Mesendoderm (in vitro differentiated cells): ENCODE measurements around the gene USB1.
"Not testable (repeated sequence)": the region's sequence is repeated elsewhere in the genome, so short reads cannot be mapped to it uniquely, and the experiment has no call there.

Experiments used
- DNase-seq: peaks from one replicate; pipeline ENCODE4 v3.0.0; 2013
- H2AK5ac ChIP-seq: 2 replicates; pipeline ENCODE4 v1.6.1; 2013; ENCODE audit warnings: low read length, inconsistent platforms
- H2BK120ac ChIP-seq: 2 replicates; pipeline ENCODE4 v1.6.1; 2013; ENCODE audit warnings: low read depth, mild to moderate bottlenecking, low read length, moderate library complexity, mixed read lengths
- H2BK15ac ChIP-seq: replicated peaks from 2 replicates; pipeline ENCODE4 v1.6.1; 2013; ENCODE audit warnings: low read depth, mild to moderate bottlenecking, moderate library complexity
- H2BK5ac ChIP-seq: 2 replicates; pipeline ENCODE4 v1.6.1; 2013; ENCODE audit warnings: low read length, inconsistent platforms
- H3K18ac ChIP-seq: 2 replicates; pipeline ENCODE4 v1.6.1; 2013; ENCODE audit warnings: mild to moderate bottlenecking, low read length, mixed read lengths
- H3K23ac ChIP-seq: one replicate; pipeline ENCODE4 v1.6.1; 2013; ENCODE audit warnings: low read length
- H3K27ac ChIP-seq: 2 replicates; pipeline ENCODE4 v1.5.1; 2013; ENCODE audit warnings: low read depth, mild to moderate bottlenecking, inconsistent platforms, low read length, moderate library complexity
- H3K27me3 ChIP-seq: 2 replicates; pipeline ENCODE4 v1.6.1; 2013; ENCODE audit warnings: low read length, control low read depth, mild to moderate bottlenecking, inconsistent platforms; ENCODE audit not compliant: insufficient read depth, poor library complexity
- H3K36me3 ChIP-seq: 2 replicates; pipeline ENCODE4 v1.6.1; 2013; ENCODE audit warnings: low read length, inconsistent platforms; ENCODE audit not compliant: control insufficient read depth, insufficient read depth
- H3K4ac ChIP-seq: one replicate; pipeline ENCODE4 v1.6.1; 2013; ENCODE audit warnings: low read depth, mild to moderate bottlenecking, low read length, moderate library complexity
- H3K4me1 ChIP-seq: 2 replicates; pipeline ENCODE4 v1.6.1; 2013; ENCODE audit warnings: low read depth, low read length, inconsistent platforms; ENCODE audit not compliant: control insufficient read depth
- H3K4me2 ChIP-seq: 2 replicates; pipeline ENCODE4 v1.6.1; 2013; ENCODE audit warnings: low read length
- H3K4me3 ChIP-seq: 2 replicates; pipeline ENCODE4 v1.5.1; 2013; ENCODE audit warnings: mild to moderate bottlenecking, low read length
- H3K56ac ChIP-seq: one replicate; pipeline ENCODE4 v1.6.1; 2013; ENCODE audit warnings: low read length
- H3K79me1 ChIP-seq: 2 replicates; pipeline ENCODE4 v1.6.1; 2013; ENCODE audit warnings: low read length, inconsistent platforms
- H3K79me2 ChIP-seq: 2 replicates; pipeline ENCODE4 v1.6.1; 2013; ENCODE audit warnings: mild to moderate bottlenecking, low read length; ENCODE audit not compliant: control insufficient read depth, insufficient read depth
- H3K9ac ChIP-seq: 2 replicates; pipeline ENCODE4 v1.6.1; 2013; ENCODE audit warnings: low read length, inconsistent platforms
- H4K5ac ChIP-seq: one replicate; pipeline ENCODE4 v1.6.1; 2013; ENCODE audit warnings: low read length
- H4K8ac ChIP-seq: one replicate; pipeline ENCODE4 v1.6.1; 2013; ENCODE audit warnings: low read depth, mild to moderate bottlenecking, control low read depth, low read length, moderate library complexity
- WGBS: extraction: QIAGEN DNeasy Blood & Tissue Kit; methylation state at CpG from one replicate; pipeline ENCODE4 v1.1.7; 2013; ENCODE audit warnings: low lambda C conversion rate, missing lambda C conversion rate; ENCODE audit not compliant: insufficient coverage; ENCODE audit errors: extremely low coverage; 5-methylcytosine and 5-hydroxymethylcytosine counted together

The USB1 gene

DNA sequence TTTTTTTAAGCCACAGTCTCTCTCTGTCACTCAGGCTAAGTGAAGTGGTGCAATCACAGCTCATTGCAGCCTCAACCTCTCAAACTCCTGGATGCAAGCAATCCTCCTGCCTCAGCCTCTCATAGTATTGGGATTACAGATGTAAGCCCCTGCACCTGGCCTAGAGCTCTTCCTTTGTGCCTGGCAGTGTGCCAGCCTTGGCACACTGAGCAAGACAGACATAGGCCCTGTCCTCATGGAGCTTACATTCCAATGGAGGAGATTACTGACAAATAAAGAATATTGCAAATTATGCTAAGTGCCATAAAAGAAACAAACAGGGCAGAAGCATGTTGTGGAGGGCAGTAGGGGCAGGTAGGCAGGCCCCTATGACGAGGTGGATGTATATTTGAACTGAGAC is 29.4 kb upstream of the USB1 start:
- no peak overlapping the region for H3K4me2 ChIP-seq
- no peaks in the 10 kb centered on the region for H3K36me3 ChIP-seq
- H3K27me3 ChIP-seq: no peaks in the 10 kb centered on the region
- H2BK120ac ChIP-seq: no peak overlapping the region
- no peaks in the 10 kb centered on the region for H3K79me2 ChIP-seq
- no peak overlapping the region for H4K8ac ChIP-seq
- no peak overlapping the region for H2AK5ac ChIP-seq
- no peak overlapping the region for H4K5ac ChIP-seq
- H2BK15ac ChIP-seq: no peak overlapping the region
- no peak overlapping the region for H3K4me3 ChIP-seq
- no peak overlapping the region for H3K27ac ChIP-seq
- no peak overlapping the region for H3K9ac ChIP-seq
- no peak for DNase-seq
- H2BK5ac ChIP-seq: no peak overlapping the region
- H3K4me1 ChIP-seq: no peaks in the 10 kb centered on the region
- H3K18ac ChIP-seq: no peak overlapping the region
- no peak overlapping the region for H3K56ac ChIP-seq
- no peaks in the 10 kb centered on the region for H3K79me1 ChIP-seq
- H3K4ac ChIP-seq: no peak overlapping the region
- H3K23ac ChIP-seq: no peak overlapping the region
- WGBS: no CpG with 5 or more reads among the region's 1 CpG

- no peaks in the 10 kb centered on the region for H3K36me3 ChIP-seq
- no CpG with 5 or more reads among the region's 4 CpGs for WGBS
- H3K79me2 ChIP-seq: no peaks in the 10 kb centered on the region
- no peak overlapping the region for H2BK120ac ChIP-seq
- H3K79me1 ChIP-seq: no peaks in the 10 kb centered on the region
- H3K23ac ChIP-seq: no peak overlapping the region
- DNase-seq: no peak
- no peak overlapping the region for H3K9ac ChIP-seq
- H4K5ac ChIP-seq: no peak overlapping the region
- H2BK5ac ChIP-seq: no peak overlapping the region
- H3K56ac ChIP-seq: no peak overlapping the region
- H3K27me3 ChIP-seq: no peaks in the 10 kb centered on the region
- no peak overlapping the region for H3K27ac ChIP-seq
- no peaks in the 10 kb centered on the region for H3K4me1 ChIP-seq
- H3K4me2 ChIP-seq: no peak overlapping the region
- no peak overlapping the region for H4K8ac ChIP-seq
- no peak overlapping the region for H3K4ac ChIP-seq
- H2BK15ac ChIP-seq: no peak overlapping the region
- H2AK5ac ChIP-seq: no peak overlapping the region
- H3K18ac ChIP-seq: no peak overlapping the region
- H3K4me3 ChIP-seq: no peak overlapping the region
Observed at GRCh38 chr16:57972306-57972705, 28.9 kb upstream of the USB1 start.

- no peak overlapping the region for H3K4ac ChIP-seq
- no peak overlapping the region for H3K56ac ChIP-seq
- H3K9ac ChIP-seq: no peak overlapping the region
- no peak overlapping the region for H2AK5ac ChIP-seq
- no peaks in the 10 kb centered on the region for H3K27me3 ChIP-seq
- H3K79me2 ChIP-seq: no peaks in the 10 kb centered on the region
- no peak overlapping the region for H4K5ac ChIP-seq
- no peak overlapping the region for H2BK15ac ChIP-seq
- WGBS: no CpG with 5 or more reads among the region's 2 CpGs
- no peak overlapping the region for H2BK5ac ChIP-seq
- H4K8ac ChIP-seq: no peak overlapping the region
- H3K79me1 ChIP-seq: no peaks in the 10 kb centered on the region
- no peak for DNase-seq
- H2BK120ac ChIP-seq: no peak overlapping the region
- no peak overlapping the region for H3K27ac ChIP-seq
- no peaks in the 10 kb centered on the region for H3K36me3 ChIP-seq
- no peak overlapping the region for H3K23ac ChIP-seq
- H3K18ac ChIP-seq: no peak overlapping the region
- H3K4me1 ChIP-seq: no peaks in the 10 kb centered on the region
- H3K4me2 ChIP-seq: no peak overlapping the region
- no peak overlapping the region for H3K4me3 ChIP-seq
Observed at GRCh38 chr16:57976331-57976796, 24.8 kb upstream of the USB1 start.

DNA sequence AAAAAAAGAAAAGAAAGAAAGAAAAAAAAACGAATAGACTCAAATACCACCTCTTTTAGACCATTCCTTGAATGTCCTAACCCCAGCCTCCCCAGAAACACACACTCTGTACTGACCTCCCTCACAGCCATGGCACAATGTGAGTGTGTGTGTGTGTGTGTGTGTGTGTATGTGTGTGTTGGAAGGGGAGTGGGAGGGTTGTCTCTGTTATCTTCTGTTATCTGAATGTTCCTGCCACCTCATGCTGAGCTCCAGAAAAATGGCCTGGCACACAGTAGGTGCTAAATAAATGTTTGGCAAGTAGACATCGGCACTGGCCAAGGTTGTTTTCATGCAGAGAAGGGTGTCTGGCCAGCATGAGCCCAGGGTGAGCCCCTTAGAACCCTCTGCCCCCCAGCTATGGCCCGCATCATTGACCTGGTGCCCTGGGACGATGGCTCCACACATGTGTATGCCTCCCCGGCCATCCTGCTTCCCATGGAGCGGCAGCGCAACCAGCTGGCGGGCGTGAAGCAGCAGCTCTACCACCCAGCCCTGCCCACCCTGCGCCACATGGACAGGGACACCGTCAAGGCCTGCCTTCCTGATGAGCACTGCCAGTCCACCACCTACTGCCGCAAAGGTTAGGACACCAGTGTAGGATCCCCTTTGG is 23.7 kb upstream of the USB1 start:
- Histone ChIP-seq H3K4me3 (no peak overlapping the region), H3K27me3 (no peaks in the 10 kb centered on the region), H2AK5ac (no peak overlapping the region), H3K4me1 (no peaks in the 10 kb centered on the region), H4K8ac (no peak overlapping the region), H2BK15ac (no peak overlapping the region), H3K4ac (no peak overlapping the region), H3K79me1 (no peaks in the 10 kb centered on the region), H4K5ac (no peak overlapping the region), H3K27ac (no peak overlapping the region), H3K56ac (no peak overlapping the region), H3K79me2 (no peaks in the 10 kb centered on the region), H2BK120ac (no peak overlapping the region), H3K9ac (no peak overlapping the region), H3K4me2 (no peak overlapping the region), H3K23ac (no peak overlapping the region), H3K18ac (no peak overlapping the region), H3K36me3 (no peaks in the 10 kb centered on the region), H2BK5ac (no peak overlapping the region)
- WGBS: no CpG with 5 or more reads among the region's 12 CpGs
- no peak for DNase-seq

DNA sequence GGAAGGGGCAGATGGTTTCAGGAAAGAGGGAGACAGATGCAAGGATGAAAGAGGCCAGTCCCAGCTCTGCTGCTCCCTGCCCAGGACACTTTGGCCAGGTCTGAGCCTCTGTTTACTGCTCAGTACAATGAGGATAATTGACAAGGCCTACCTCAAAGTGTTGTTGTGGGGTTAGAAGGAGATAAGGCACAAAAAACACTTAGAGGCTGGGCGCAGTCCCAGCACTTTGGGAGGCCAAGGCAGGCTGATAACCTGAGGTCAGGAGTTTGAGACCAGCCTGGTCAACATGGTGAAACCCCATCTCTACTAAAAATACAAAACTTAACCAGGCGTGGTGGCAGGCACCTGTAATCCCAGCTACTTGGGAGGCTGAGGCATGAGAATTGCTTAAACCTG is 23.1 kb upstream of the USB1 start:
- not testable (repeated sequence) for H3K27ac ChIP-seq, H3K4ac ChIP-seq, H4K8ac ChIP-seq, H2BK15ac ChIP-seq, H3K4me1 ChIP-seq, H3K36me3 ChIP-seq, H3K79me2 ChIP-seq, H3K18ac ChIP-seq, H2BK120ac ChIP-seq, DNase-seq, H3K56ac ChIP-seq, H3K79me1 ChIP-seq, H2AK5ac ChIP-seq, H3K27me3 ChIP-seq, H3K9ac ChIP-seq, H3K23ac ChIP-seq, H4K5ac ChIP-seq, H3K4me3 ChIP-seq, H2BK5ac ChIP-seq, H3K4me2 ChIP-seq
- no CpG with 5 or more reads among the region's 2 CpGs for WGBS

- H3K56ac ChIP-seq: no peak overlapping the region
- H3K9ac ChIP-seq: no peak overlapping the region
- H3K4ac ChIP-seq: no peak overlapping the region
- H2BK15ac ChIP-seq: no peak overlapping the region
- no peak overlapping the region for H3K27ac ChIP-seq
- no peaks in the 10 kb centered on the region for H3K79me2 ChIP-seq
- H3K4me1 ChIP-seq: no peaks in the 10 kb centered on the region
- no peak overlapping the region for H3K23ac ChIP-seq
- no peaks in the 10 kb centered on the region for H3K27me3 ChIP-seq
- H3K4me3 ChIP-seq: no peak overlapping the region
- H2BK5ac ChIP-seq: no peak overlapping the region
- no CpG with 5 or more reads among the region's 11 CpGs for WGBS
- no peaks in the 10 kb centered on the region for H3K36me3 ChIP-seq
- H4K5ac ChIP-seq: no peak overlapping the region
- H2AK5ac ChIP-seq: no peak overlapping the region
- no peak overlapping the region for H3K4me2 ChIP-seq
- H2BK120ac ChIP-seq: no peak overlapping the region
- no peak overlapping the region for H3K18ac ChIP-seq
- no peak overlapping the region for H4K8ac ChIP-seq
- no peak for DNase-seq
- no peaks in the 10 kb centered on the region for H3K79me1 ChIP-seq
Observed at GRCh38 chr16:57979006-57979585, 22.1 kb upstream of the USB1 start.
